ENCODE measurements around the gene C1orf141. TPM values are rescaled to one million over a fixed set of nuclear protein-coding genes. Genes with fewer than 3 reads are reported as not detected.

The C1orf141 gene
- not detected for total RNA-seq (2021; fragmentation: NEBNext Ultra II Directional; extraction: Animal tissue kit (Norgen Biotek cat#: 25700))
- long read RNA-seq, result 0 reads

GRCh38 chr1:67134695-67135094, at the start of gene C1orf141:
Gene C1orf141 (minus strand): TSS chr1:67134970. CDS start chr1:67127240, 7,730 bp downstream.
- TF ChIP-seq, protein P1, sequence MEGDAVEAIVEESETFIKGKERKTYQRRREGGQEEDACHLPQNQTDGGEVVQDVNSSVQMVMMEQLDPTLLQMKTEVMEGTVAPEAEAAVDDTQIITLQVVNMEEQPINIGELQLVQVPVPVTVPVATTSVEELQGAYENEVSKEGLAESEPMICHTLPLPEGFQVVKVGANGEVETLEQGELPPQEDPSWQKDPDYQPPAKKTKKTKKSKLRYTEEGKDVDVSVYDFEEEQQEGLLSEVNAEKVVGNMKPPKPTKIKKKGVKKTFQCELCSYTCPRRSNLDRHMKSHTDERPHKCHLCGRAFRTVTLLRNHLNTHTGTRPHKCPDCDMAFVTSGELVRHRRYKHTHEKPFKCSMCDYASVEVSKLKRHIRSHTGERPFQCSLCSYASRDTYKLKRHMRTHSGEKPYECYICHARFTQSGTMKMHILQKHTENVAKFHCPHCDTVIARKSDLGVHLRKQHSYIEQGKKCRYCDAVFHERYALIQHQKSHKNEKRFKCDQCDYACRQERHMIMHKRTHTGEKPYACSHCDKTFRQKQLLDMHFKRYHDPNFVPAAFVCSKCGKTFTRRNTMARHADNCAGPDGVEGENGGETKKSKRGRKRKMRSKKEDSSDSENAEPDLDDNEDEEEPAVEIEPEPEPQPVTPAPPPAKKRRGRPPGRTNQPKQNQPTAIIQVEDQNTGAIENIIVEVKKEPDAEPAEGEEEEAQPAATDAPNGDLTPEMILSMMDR (IDR thresholded peaks at IDR 0.05), result no peak
- Mint-ChIP-seq H3K36me3 (ENCODE audit: low read depth) (no peaks in the 10 kb centered on the region), H3K4me3 (peak within 1 kb of the TSS; percentile 67), H3K27me3 (ENCODE audit: insufficient read depth) (no peaks in the 10 kb centered on the region), H3K9me3 (no peaks in the 10 kb centered on the region), H3K4me1 (ENCODE audit: low read depth) (peaks cover 14% of the 10 kb centered on the region), H3K27ac (peak within 1 kb of the TSS; percentile 79)
- DNase-seq, result no peak

DNA sequence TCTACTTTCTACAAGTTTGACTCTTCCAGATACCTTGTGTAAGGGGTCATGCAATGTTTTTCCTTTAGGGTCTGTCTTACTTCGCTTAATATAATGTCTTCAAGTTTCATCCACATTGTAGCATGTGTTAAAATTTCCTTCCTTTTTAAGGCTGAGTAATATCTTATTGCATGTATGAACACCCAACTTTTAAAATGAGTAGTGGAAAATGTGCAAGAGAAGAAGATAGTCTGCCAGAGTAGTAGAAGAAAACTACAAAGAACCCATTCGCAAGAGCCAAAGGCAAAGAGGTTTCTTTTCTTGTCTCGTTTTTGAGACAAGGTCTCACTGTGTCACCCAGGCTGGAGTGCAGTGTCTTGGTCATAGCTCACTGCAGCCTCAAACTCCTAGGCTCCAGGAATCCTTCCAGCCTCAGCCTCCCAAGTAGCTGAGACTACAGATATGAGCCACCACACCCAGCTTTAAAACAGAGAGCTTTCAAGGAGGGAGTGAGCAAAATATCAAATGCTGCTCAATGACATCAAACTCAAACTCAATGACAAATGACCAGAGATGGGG, 40.8 kb upstream of the C1orf141 start:
- peaks cover 25% of the 10 kb centered on the region for H3K27me3 Mint-ChIP-seq (ENCODE audit: insufficient read depth)
- H3K36me3 Mint-ChIP-seq (ENCODE audit: low read depth), result no peaks in the 10 kb centered on the region
- TF ChIP-seq, protein P1 (IDR thresholded peaks at IDR 0.05), result no peak
- no peaks in the 10 kb centered on the region for H3K4me1 Mint-ChIP-seq (ENCODE audit: low read depth)
- H3K9me3 Mint-ChIP-seq, result no peaks in the 10 kb centered on the region; the same call in 1 of the 2 replicates
- H3K27ac Mint-ChIP-seq, result no peak overlapping the region
- DNase-seq, result no peak
- no peak overlapping the region for H3K4me3 Mint-ChIP-seq

DNA sequence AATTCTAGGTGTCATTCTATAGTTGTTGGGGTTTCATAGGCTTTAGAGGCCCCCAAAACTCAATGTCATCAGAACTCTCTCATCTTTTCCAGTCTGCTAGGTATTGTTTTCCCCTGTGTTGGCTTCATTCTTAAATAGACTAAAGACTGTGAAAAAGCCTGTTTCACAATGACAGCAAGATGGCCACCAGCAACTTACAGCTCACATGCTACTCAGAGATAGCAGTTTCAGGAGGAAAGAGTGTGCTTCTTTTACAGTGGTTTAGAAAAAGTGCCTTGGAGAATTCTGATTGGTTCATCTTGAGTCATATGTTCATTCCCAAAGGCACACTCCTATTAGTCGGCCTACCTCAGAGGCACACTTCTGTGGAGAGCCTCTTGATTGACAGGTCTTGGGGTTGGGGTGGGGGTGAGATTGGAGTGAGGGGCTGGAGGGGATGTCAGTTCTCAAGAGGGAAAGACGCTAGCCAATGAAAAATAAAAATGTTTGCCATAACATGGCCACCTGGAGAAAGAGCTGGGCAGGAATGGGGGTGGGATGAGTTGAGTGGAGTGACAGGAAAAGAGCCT, 40.0 kb upstream of the C1orf141 start:
- no peak overlapping the region for H3K27ac Mint-ChIP-seq
- no peaks in the 10 kb centered on the region; the same call in 1 of the 2 replicates for H3K9me3 Mint-ChIP-seq
- no peak overlapping the region for H3K4me3 Mint-ChIP-seq
- no peaks in the 10 kb centered on the region for H3K4me1 Mint-ChIP-seq (ENCODE audit: low read depth)
- TF ChIP-seq, protein P1 (IDR thresholded peaks at IDR 0.05), result no peak
- H3K27me3 Mint-ChIP-seq (ENCODE audit: insufficient read depth), result peaks cover 22% of the 10 kb centered on the region
- no peaks in the 10 kb centered on the region for H3K36me3 Mint-ChIP-seq (ENCODE audit: low read depth)
- DNase-seq, result no peak

- Mint-ChIP-seq H3K27ac (no peak overlapping the region), H3K4me1 (ENCODE audit: low read depth) (no peaks in the 10 kb centered on the region), H3K36me3 (ENCODE audit: low read depth) (no peaks in the 10 kb centered on the region), H3K27me3 (ENCODE audit: insufficient read depth) (peaks cover 15% of the 10 kb centered on the region), H3K4me3 (no peak overlapping the region), H3K9me3 (no peaks in the 10 kb centered on the region; the same call in 1 of the 2 replicates)
- no peak for DNase-seq
- TF ChIP-seq, protein P1 (IDR thresholded peaks at IDR 0.05), result no peak
These were observed 39.2 kb upstream of the C1orf141 start for GRCh38 chr1:67173988-67174387.

GRCh38 chr1:67171978-67172377, 37.2 kb upstream of the C1orf141 start:
- Mint-ChIP-seq H3K27ac (no peak overlapping the region), H3K27me3 (ENCODE audit: insufficient read depth) (peaks cover 14% of the 10 kb centered on the region), H3K36me3 (ENCODE audit: low read depth) (no peaks in the 10 kb centered on the region), H3K4me3 (no peak overlapping the region), H3K9me3 (no peaks in the 10 kb centered on the region; the same call in 1 of the 2 replicates), H3K4me1 (ENCODE audit: low read depth) (no peaks in the 10 kb centered on the region)
- TF ChIP-seq, protein P1 (IDR thresholded peaks at IDR 0.05), result no peak
- DNase-seq, result no peak
